Neural progenitor cell (in vitro differentiated cells): Measurements from ENCODE around the gene MACROD2. TPM values are rescaled to one million over a fixed set of nuclear protein-coding genes. Genes with fewer than 3 reads are reported as not detected.

Experiments used
- DNase-seq: peaks from one replicate; pipeline ENCODE4 v3.0.0-alpha.2; 2016; ENCODE audit warnings: low spot score
- H2AFZ ChIP-seq: fragments of 200-600 bp; sonication (generic); replicated peaks from 2 replicates; pipeline ENCODE4 v1.6.1; 2016; ENCODE audit warnings: antibody characterized with exemption
- H3F3A ChIP-seq: fragments of 200-600 bp; sonication (generic); 2 replicates; pipeline ENCODE4 v1.6.1; 2016; ENCODE audit warnings: antibody characterized with exemption, low read depth
- H3K27ac ChIP-seq: fragments of 200-600 bp; sonication (generic); 2 replicates; pipeline ENCODE4 v1.5.1; 2016; ENCODE audit warnings: mild to moderate bottlenecking
- H3K27me3 ChIP-seq: fragments of 200-600 bp; sonication (generic); 2 replicates; pipeline ENCODE4 v1.6.1; 2016; ENCODE audit warnings: mild to moderate bottlenecking, moderate library complexity
- H3K36me3 ChIP-seq: fragments of 200-600 bp; sonication (generic); 2 replicates; pipeline ENCODE4 v1.5.1; 2016
- H3K4me1 ChIP-seq: fragments of 200-600 bp; sonication (generic); 2 replicates; pipeline ENCODE4 v1.6.1; 2016; ENCODE audit warnings: mixed run types
- H3K4me2 ChIP-seq: fragments of 200-600 bp; sonication (generic); 2 replicates; pipeline ENCODE4 v1.6.1; 2016
- H3K4me3 ChIP-seq: fragments of 200-600 bp; sonication (generic); 2 replicates; pipeline ENCODE4 v1.5.1; 2016
- H3K79me2 ChIP-seq: fragments of 200-600 bp; sonication (generic); 2 replicates; pipeline ENCODE4 v1.6.1; 2016; ENCODE audit warnings: low read depth
- H3K9ac ChIP-seq: fragments of 200-600 bp; sonication (generic); 2 replicates; pipeline ENCODE4 v1.6.1; 2016
- H3K9me3 ChIP-seq: fragments of 200-600 bp; sonication (generic); 2 replicates; pipeline ENCODE4 v1.5.1; 2016; ENCODE audit warnings: low read depth
- H4K20me1 ChIP-seq: fragments of 200-600 bp; sonication (generic); 2 replicates; pipeline ENCODE4 v1.6.1; 2016; ENCODE audit warnings: low read depth
- H3K27ac Mint-ChIP-seq: 3 replicates; pipeline ENCODE4 v1.8.0; 2021; ENCODE audit warnings: mixed read lengths
- H3K27me3 Mint-ChIP-seq: 2 replicates; pipeline ENCODE4 v1.8.0; 2022; ENCODE audit warnings: low read depth, mild to moderate bottlenecking, inconsistent platforms, moderate library complexity, mixed read lengths; ENCODE audit not compliant: insufficient read depth
- H3K36me3 Mint-ChIP-seq: 3 replicates; pipeline ENCODE4 v1.8.0; 2021; ENCODE audit warnings: mixed read lengths
- H3K4me1 Mint-ChIP-seq: 3 replicates; pipeline ENCODE4 v1.8.0; 2021; ENCODE audit warnings: mixed read lengths
- H3K4me3 Mint-ChIP-seq: 3 replicates; pipeline ENCODE4 v1.8.0; 2021; ENCODE audit warnings: mild to moderate bottlenecking, moderate library complexity, mixed read lengths
- H3K9me3 Mint-ChIP-seq: 3 replicates; pipeline ENCODE4 v1.8.0; 2020; ENCODE audit warnings: mixed read lengths
- EZH2 ChIP-seq: fragments of 200-600 bp; sonication (generic); IDR thresholded peaks from 2 replicates; pipeline ENCODE4 v1.6.1; 2017; ENCODE audit warnings: antibody characterized with exemption, mild to moderate bottlenecking, moderate library complexity
- EZH2phosphoT487 ChIP-seq: fragments of 200-600 bp; sonication (generic); IDR thresholded peaks from 2 replicates; pipeline ENCODE4 v1.6.1; 2017; ENCODE audit warnings: antibody characterized with exemption
- total RNA-seq: library from RNA; depleted of rRNA; stranded (reverse); fragments of >200 nt; gene quantifications from 2 replicates; pipeline ENCODE4 v1.2.3, GENCODE V29; 2015; ENCODE audit warnings: low replicate concordance
- TF ChIP-seq, protein P1 (sequence below): fragments of 200-600 bp; sonication (generic); IDR thresholded peaks from 2 replicates; pipeline ENCODE4 v1.5.1; 2017; ENCODE audit warnings: antibody characterized with exemption, mild to moderate bottlenecking

MACROD2 gene
- total RNA-seq, 1 donor from 2014 or later, result 11.9 TPM

DNA sequence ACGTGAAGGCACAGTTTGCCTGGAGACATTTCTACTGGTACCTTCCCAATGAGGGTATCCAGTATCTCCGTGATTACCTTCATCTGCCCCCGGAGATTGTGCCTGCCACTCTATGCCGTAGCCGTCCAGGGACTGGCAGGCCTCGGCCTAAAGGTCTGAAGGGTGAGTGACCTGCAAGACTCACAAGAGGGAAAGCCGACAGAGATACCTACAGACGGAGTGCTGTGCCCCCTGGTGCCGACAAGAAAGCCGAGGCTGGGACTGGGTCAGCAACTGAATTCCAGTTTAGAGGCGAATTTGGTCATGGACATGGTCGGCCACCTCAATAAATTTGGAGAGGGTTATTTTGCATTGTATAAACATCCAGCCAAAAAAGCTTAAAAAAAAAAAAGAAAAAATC lies 762.4 kb downstream of the MACROD2 start:
- Histone ChIP-seq H3K4me3 (no peak overlapping the region), H3K4me1 (no peaks in the 10 kb centered on the region), H2AFZ (no peak overlapping the region), H3K27me3 (no peaks in the 10 kb centered on the region), H3K9ac (no peak overlapping the region), H3K9me3 (no peaks in the 10 kb centered on the region), H3K4me2 (no peak overlapping the region), H3F3A (no peaks in the 10 kb centered on the region), H4K20me1 (no peaks in the 10 kb centered on the region), H3K27ac (no peak overlapping the region), H3K36me3 (no peaks in the 10 kb centered on the region), H3K79me2 (no peaks in the 10 kb centered on the region)
- no peak overlapping the region for H3K27ac Mint-ChIP-seq
- H3K4me3 Mint-ChIP-seq, result no peak overlapping the region
- H3K9me3 Mint-ChIP-seq, result peaks cover 2% of the 10 kb centered on the region
- no peak for TF ChIP-seq EZH2phosphoT487
- TF ChIP-seq, protein P1, sequence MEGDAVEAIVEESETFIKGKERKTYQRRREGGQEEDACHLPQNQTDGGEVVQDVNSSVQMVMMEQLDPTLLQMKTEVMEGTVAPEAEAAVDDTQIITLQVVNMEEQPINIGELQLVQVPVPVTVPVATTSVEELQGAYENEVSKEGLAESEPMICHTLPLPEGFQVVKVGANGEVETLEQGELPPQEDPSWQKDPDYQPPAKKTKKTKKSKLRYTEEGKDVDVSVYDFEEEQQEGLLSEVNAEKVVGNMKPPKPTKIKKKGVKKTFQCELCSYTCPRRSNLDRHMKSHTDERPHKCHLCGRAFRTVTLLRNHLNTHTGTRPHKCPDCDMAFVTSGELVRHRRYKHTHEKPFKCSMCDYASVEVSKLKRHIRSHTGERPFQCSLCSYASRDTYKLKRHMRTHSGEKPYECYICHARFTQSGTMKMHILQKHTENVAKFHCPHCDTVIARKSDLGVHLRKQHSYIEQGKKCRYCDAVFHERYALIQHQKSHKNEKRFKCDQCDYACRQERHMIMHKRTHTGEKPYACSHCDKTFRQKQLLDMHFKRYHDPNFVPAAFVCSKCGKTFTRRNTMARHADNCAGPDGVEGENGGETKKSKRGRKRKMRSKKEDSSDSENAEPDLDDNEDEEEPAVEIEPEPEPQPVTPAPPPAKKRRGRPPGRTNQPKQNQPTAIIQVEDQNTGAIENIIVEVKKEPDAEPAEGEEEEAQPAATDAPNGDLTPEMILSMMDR, result peak; percentile 28
- peaks cover under 1% of the 10 kb centered on the region for H3K4me1 Mint-ChIP-seq
- H3K27me3 Mint-ChIP-seq, result peaks cover 4% of the 10 kb centered on the region
- DNase-seq, result peak; percentile 17
- H3K36me3 Mint-ChIP-seq, result no peaks in the 10 kb centered on the region

GRCh38 chr20:14758356-14758755 lies 763.0 kb downstream of the MACROD2 start:
- Histone ChIP-seq H3K36me3 (no peaks in the 10 kb centered on the region), H3K9ac (no peak overlapping the region), H2AFZ (no peak overlapping the region), H4K20me1 (no peaks in the 10 kb centered on the region), H3K79me2 (no peaks in the 10 kb centered on the region), H3K4me2 (no peak overlapping the region), H3K27ac (no peak overlapping the region), H3K4me3 (no peak overlapping the region), H3K27me3 (no peaks in the 10 kb centered on the region), H3K9me3 (no peaks in the 10 kb centered on the region), H3F3A (no peaks in the 10 kb centered on the region), H3K4me1 (no peaks in the 10 kb centered on the region)
- TF ChIP-seq, protein P1, result no peak
- TF ChIP-seq EZH2 (no peak), EZH2phosphoT487 (no peak)
- Mint-ChIP-seq H3K4me3 (no peak overlapping the region), H3K36me3 (no peaks in the 10 kb centered on the region), H3K9me3 (peaks cover 2% of the 10 kb centered on the region), H3K4me1 (peaks cover 3% of the 10 kb centered on the region), H3K27me3 (peaks cover 4% of the 10 kb centered on the region), H3K27ac (no peak overlapping the region)
- no peak for DNase-seq

DNA sequence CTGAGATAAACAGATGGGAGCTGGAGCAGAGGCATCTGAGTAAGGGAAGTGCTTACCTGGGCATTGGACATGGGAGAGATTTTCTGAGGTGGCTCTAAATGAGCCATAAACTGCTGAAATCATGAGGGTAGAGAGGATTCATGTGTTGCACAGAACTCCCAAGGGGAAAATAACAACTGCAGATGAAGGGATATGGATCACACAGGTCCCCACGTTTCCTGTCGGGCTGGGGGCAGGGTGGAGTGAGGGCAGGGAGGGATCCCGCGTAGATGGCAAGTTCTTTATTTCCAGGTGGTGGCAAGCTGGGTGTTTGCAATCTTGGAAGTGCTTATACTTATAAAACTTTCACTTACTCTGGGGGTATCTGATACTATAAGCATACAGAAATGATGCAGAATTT lies 764.7 kb downstream of the MACROD2 start:
- H3K36me3 ChIP-seq, result no peaks in the 10 kb centered on the region
- Mint-ChIP-seq H3K4me3 (no peak overlapping the region), H3K36me3 (no peaks in the 10 kb centered on the region), H3K27ac (no peak overlapping the region), H3K27me3 (peaks cover 4% of the 10 kb centered on the region), H3K9me3 (peaks cover 2% of the 10 kb centered on the region), H3K4me1 (peaks cover 3% of the 10 kb centered on the region)
- no peak overlapping the region for H3K27ac ChIP-seq
- no peak for TF ChIP-seq EZH2phosphoT487
- TF ChIP-seq, protein P1, result no peak
- TF ChIP-seq EZH2, result no peak
- DNase-seq, result no peak
- no peak overlapping the region for H3K4me3 ChIP-seq
- no peak overlapping the region for H3K9ac ChIP-seq
- H4K20me1 ChIP-seq, result no peaks in the 10 kb centered on the region
- no peaks in the 10 kb centered on the region for H3K27me3 ChIP-seq
- no peaks in the 10 kb centered on the region for H3K9me3 ChIP-seq
- no peaks in the 10 kb centered on the region for H3F3A ChIP-seq
- H3K4me1 ChIP-seq, result no peaks in the 10 kb centered on the region
- no peaks in the 10 kb centered on the region for H3K79me2 ChIP-seq
- no peak overlapping the region for H2AFZ ChIP-seq
- no peak overlapping the region for H3K4me2 ChIP-seq

DNA sequence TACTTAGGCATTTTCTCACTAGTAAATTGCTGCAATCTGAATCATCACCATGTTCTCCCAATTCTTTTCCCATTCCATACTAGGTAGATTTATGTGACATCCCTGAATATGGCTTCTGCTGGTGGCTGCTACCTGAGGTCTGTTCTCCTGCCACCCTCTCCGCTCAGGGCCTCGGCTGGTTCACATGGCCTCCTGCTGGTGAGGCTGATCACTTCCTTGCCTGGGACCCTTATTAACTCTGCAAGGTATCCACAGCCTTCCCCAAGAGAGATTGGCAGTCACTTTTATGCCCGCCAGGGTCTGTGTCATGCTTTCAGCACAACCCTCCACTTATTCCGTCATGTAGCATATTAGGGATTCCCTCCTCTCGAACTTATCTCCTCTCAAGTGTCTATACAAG lies 766.6 kb downstream of the MACROD2 start:
- no peaks in the 10 kb centered on the region for H3K4me1 ChIP-seq
- no peaks in the 10 kb centered on the region for H3K36me3 ChIP-seq
- no peak overlapping the region for H3K4me2 ChIP-seq
- Mint-ChIP-seq H3K4me1 (peaks cover 3% of the 10 kb centered on the region), H3K27ac (peak overlapping the region; percentile 17), H3K9me3 (no peaks in the 10 kb centered on the region), H3K36me3 (no peaks in the 10 kb centered on the region), H3K4me3 (no peak overlapping the region), H3K27me3 (peaks cover 4% of the 10 kb centered on the region)
- no peak overlapping the region for H3K27ac ChIP-seq
- no peak for DNase-seq
- no peak overlapping the region for H2AFZ ChIP-seq
- no peaks in the 10 kb centered on the region for H3K79me2 ChIP-seq
- H3F3A ChIP-seq, result no peaks in the 10 kb centered on the region
- no peak overlapping the region for H3K9ac ChIP-seq
- H4K20me1 ChIP-seq, result no peaks in the 10 kb centered on the region
- no peaks in the 10 kb centered on the region for H3K9me3 ChIP-seq
- TF ChIP-seq, protein P1, result no peak
- TF ChIP-seq EZH2 (no peak), EZH2phosphoT487 (no peak)
- no peaks in the 10 kb centered on the region for H3K27me3 ChIP-seq
- no peak overlapping the region for H3K4me3 ChIP-seq
